Ishikawa (cell line): ENCODE results near the gene PISD.

ENCODE experiments used
- CEBPB ChIP-seq: IDR thresholded peaks from 2 replicates; pipeline ENCODE4 v1.6.1; 2012
- CREB1 ChIP-seq: IDR thresholded peaks from 2 replicates; pipeline ENCODE4 v1.6.1; 2012; ENCODE audit warnings: low read depth
- EGR1 ChIP-seq: IDR thresholded peaks from 2 replicates; pipeline ENCODE4 v1.6.1; 2012
- EP300 ChIP-seq: IDR thresholded peaks from 2 replicates; pipeline ENCODE4 v1.6.1; 2012; ENCODE audit warnings: borderline replicate concordance
- FOXM1 ChIP-seq: IDR thresholded peaks from 2 replicates; pipeline ENCODE4 v1.6.1; 2012; ENCODE audit warnings: low read depth, borderline replicate concordance
- MAX ChIP-seq: IDR thresholded peaks from 2 replicates; pipeline ENCODE4 v1.6.1; 2012
- NFIC ChIP-seq: IDR thresholded peaks from 2 replicates; pipeline ENCODE4 v1.6.1; 2012
- RAD21 ChIP-seq: IDR thresholded peaks from 2 replicates; pipeline ENCODE4 v1.6.1; 2012; ENCODE audit warnings: low read depth
- REST ChIP-seq: IDR thresholded peaks from 2 replicates; pipeline ENCODE4 v1.6.1; 2012; ENCODE audit warnings: low read depth, mild to moderate bottlenecking
- TAF1 ChIP-seq: IDR thresholded peaks from 2 replicates; pipeline ENCODE4 v1.6.1; 2012; ENCODE audit warnings: low read depth, mild to moderate bottlenecking
- TCF12 ChIP-seq: IDR thresholded peaks from 2 replicates; pipeline ENCODE4 v1.6.1; 2012; ENCODE audit warnings: low read depth
- TEAD4 ChIP-seq: IDR thresholded peaks from 2 replicates; pipeline ENCODE4 v1.6.1; 2012
- USF1 ChIP-seq: IDR thresholded peaks from 2 replicates; pipeline ENCODE4 v1.6.1; 2012
- YY1 ChIP-seq: IDR thresholded peaks from 2 replicates; pipeline ENCODE4 v1.6.1; 2012; ENCODE audit warnings: low read depth
- ZBTB7A ChIP-seq: IDR thresholded peaks from 2 replicates; pipeline ENCODE4 v1.6.1; 2012; ENCODE audit warnings: low read depth

The PISD gene

GRCh38 chr22:31588970-31589675 lies 72.9 kb downstream of the PISD start:
- no peak for TF ChIP-seq USF1
- TF ChIP-seq YY1, result no peak
- no peak for TF ChIP-seq CREB1
- TF ChIP-seq CEBPB, result no peak
- no peak for TF ChIP-seq TCF12
- TF ChIP-seq REST, result no peak
- TF ChIP-seq ZBTB7A, result no peak
- TF ChIP-seq RAD21, result no peak
- no peak for TF ChIP-seq MAX

GRCh38 chr22:31586137-31586920 lies 75.7 kb downstream of the PISD start:
- TF ChIP-seq TEAD4 (no peak), NFIC (no peak), TAF1 (no peak), USF1 (no peak), REST (no peak), FOXM1 (no peak), EP300 (no peak)

GRCh38 chr22:31585161-31585859 lies 76.7 kb downstream of the PISD start:
- TF ChIP-seq FOXM1 (no peak), ZBTB7A (no peak), TAF1 (no peak), RAD21 (no peak), MAX (no peak), EP300 (no peak), TCF12 (no peak), EGR1 (no peak), CEBPB (no peak), YY1 (no peak), NFIC (no peak), CREB1 (no peak), TEAD4 (no peak), USF1 (no peak), REST (no peak)
